Stimulated activated CD4-positive, alpha-beta T cell treated with anti-CD3 and anti-CD28 coated beads, Interleukin-4, amount 100 ng/mL, for 1 hour (primary cell): Measurements from ENCODE around the gene SPATC1L.
"Not testable (repeated sequence)": the region's sequence is repeated elsewhere in the genome, so short reads cannot be mapped to it uniquely, and the experiment has no call there.

Experiments
- DNase-seq: peaks from one replicate; pipeline ENCODE4 v3.0.0-alpha.2; 2020

The SPATC1L gene

DNA sequence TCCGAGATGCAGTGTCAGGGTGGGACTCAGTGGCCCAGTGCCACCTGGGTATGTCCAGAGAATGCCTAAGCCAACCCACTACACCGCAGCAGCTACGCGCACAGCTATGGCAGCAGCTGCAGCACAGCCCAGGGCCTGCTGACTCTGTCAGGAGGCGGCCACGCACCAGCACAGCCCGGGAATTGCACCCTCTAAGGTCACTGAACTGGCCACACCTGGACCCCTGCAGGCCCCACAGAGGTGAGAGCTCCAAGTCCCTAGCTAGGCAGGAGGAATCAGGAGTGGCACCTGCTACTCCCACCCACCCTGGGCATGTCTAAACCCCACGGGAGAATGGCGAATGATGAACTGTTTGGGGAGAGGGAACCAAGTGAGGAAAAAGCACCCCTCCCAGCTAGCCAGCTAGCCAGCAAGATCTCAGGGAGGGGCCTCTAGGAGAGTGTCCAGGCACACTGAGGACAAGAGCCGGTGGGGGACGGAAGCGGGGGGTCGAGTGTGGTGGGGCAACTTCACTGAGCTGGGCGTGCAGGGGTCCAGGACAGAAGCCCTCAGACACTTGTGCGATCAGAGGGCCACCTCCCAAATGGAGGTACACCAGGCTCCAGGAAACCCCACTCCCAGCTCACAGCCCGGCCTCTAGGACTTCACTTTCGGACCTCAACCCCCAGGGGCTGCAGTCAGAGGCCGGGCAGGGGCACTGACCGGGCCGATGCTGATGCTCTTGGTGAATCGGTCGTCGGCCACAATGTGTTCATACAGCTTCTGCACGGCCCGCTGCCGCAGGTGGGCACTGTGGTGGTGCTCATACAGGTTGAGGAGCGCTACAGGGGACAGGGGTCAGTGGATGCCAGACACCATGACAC, 30.4 kb upstream of the SPATC1L start:
- DNase-seq = no peak

DNA sequence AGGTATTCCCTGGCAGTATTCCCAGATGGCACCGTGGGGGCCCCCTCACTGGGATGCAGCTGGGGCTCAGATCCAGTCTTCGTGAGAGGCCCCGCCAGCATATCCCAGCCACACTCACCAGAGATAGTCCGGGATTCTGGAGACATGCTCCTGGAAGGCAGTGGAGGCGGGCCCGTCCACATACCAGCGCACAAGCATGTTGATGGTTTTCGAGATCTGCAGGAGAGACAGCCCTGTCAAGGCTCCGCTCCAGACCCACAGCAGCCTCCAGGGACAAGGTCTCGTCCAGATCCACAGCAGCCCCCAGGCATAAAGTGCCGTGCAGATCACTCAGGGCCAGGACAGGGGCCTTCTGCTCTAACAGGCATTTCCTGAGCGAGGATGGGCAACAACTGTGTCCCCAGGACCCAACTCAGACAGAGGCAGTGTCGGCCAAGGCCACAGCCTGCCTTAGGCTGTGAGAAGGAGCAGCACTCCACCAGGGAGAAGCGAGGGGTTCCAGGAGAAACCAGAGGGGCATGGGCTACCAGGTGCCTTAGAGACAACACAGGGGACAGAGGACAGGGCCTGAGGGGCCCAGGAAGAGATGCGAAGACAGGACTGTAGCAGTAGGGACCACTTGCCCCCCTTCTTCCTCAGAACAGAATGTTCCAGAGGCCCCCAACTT, 29.5 kb upstream of the SPATC1L start:
- no peak for DNase-seq

DNA sequence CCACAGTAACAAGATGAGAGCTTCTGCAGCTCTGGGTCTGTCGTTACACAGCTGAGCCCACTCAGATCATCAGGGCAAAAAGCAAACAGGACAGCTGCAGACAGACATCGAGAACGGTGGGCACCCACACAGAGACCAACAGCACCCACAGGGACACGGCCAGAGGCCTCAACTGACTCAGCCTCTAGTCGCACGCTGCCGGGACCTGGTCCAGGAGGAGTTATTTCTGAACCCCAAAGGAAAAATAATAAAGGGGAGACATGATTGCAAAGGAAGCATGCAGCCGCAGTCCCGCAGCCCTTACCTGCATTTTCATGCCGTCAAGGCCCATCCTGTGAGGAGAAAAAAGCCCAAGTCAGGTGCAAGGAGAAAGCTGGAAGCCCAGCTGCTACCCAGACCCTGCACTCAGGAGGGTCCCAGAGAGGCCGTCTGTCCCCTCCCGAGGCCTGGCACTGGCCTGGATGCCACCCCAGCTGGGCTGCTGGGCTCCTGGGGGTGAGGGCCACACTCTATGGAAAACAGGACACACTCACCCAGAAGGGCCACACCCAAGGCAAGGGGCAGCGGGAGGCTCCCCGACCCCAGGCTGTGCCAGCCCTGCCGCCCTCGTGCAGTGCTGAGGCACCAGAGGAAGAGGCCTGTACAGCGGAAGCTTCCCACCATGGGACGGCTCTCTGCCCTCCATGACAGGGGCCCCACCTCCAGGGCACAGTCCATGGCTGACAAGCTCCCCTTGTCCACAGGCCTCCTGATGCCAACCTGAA, 28.6 kb upstream of the SPATC1L start:
- no peak for DNase-seq

DNA sequence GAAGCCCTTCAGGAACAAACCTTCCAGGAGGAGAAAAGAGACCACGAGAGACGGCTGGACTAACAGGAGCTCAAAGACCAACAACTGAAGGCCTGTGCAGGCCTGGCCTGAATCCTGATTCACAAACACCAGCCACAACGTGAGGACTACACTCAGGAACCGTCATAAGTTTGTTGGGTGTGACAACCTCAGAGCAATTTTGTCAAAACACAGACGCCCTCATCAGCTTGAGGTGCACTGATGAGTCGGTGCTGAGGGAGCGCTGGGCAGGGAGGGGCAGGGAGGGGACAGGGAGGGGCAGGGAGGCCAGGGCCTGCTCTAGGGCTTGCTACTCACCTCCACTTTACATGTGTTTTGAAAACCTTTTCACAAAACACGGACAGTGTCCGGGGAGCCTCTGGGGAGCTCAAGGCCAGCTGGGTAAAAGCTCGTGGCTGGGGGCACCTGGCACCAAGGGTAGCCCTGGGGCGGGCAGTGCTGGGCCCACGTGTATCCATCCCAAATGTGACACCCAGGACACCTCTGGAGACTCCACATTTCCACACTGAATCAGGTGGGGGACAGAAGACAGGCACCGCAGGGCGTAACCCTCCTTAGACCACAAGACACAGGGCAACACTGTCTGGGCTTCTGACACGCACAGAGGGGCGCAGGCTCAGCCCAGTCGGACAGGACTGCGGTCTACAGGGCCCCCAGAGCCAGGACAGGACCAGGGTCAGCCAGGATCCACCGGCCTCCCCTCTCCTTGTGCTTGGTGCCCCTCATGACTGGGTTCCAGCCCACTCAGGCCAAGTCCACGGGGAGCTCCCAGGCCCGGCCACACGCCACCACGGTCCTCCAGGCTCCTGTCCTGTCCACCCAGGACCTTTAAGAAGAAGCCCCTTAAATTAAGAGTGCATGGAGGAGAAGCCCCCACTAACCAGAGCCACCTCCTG, 27.8 kb upstream of the SPATC1L start:
- DNase-seq = no peak

DNA sequence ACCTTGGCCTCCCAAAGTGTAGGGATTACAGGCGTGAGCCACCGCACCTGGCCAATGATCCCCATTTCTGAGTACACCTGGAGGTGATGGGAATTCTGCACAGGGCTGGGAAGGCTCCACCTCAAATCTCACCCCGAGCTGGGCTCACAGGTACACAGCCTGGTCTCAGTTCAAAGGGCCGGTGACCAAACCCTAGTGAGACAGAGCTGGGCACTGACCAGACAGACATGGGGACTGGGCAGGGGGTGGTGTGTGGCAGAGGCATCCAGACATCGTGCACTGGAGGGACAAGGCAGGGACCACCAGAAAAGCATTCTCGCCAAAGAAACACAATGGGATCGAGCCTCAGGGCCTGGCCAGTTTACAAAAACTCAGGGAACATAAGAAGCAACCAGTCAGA, 27.1 kb upstream of the SPATC1L start:
- no peak for DNase-seq

DNA sequence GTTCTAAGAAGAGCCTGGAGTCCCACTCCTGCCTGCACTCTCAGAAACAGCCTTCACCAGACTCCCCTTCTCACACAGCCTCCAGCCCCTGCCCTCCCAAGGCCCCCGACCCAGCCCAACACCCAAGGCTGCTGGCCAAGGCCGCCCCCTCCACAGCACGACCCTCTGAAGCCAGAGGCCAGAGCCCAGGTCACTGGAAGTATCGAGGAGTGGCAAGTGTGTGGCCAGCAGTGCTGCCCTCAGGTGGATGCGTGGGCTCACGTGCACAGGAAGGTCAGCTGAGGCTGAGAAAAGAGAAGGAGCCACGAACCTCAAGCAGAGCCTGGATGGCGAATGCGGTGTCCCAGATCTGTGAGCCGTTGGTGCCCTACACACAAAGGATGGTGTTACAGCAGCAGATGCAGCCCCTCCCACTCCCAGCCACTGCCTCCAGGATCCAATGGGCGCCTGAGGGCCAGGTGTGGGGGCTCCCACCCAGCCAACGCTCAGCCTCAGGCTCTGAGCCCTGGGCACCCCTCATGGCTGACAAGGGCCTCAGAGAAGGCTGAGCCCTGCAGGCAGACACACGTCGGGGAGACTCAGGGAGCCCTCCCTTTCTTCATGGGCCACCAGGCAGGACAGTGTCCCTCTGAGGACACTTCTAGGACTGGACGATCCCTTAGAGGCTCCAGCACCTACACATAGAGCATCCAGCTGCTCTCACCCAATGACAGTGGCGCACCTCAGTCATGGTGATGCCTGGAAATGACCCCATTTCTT, 26.3 kb upstream of the SPATC1L start:
- no peak for DNase-seq

DNA sequence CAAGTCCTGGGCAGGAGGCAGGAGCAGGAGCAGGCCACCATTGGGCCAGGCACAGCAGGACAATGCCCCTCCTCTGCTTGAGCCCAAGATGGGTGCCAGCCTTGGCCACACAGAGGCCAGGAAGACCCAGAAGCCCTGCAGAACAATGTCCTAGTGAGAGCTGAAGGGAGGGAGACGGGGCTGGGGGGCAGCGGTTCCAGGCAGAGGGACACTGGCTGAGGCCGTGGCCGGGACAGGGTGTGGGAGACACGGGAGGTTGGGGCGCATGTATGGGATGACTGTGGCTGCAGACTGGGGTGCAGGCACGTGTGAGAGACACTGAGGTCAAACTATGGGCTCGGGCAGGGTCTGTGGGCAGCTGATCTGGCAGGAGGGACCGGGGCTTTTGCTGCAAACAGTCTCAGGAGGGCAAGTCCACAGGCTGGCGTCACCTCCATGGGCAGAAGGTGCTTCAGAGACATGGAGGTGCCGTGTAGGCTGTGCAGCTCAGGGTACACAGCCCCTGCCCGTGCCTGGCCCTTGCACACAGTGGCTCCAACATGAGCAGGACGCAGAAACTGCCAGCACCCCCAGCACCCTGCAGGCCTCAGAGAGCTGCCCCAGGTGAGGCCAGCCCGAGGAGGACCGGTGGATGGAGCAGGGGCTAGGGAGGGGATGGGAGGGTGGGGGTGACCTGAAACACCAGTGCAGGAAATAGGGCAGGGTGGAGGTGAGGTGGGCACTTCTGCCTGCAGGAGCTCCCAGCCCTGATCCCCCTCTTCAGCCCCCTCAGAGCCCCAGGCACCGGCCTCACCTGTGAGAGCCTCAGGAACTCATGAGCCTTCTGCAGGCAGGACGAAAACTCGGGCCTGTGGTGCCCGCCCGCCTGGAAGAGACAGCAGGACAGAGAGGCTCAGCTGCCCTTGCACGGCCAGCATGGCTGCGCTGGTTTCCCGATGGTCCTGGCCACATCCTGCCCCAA, 24.8 kb upstream of the SPATC1L start:
- no peak for DNase-seq

DNA sequence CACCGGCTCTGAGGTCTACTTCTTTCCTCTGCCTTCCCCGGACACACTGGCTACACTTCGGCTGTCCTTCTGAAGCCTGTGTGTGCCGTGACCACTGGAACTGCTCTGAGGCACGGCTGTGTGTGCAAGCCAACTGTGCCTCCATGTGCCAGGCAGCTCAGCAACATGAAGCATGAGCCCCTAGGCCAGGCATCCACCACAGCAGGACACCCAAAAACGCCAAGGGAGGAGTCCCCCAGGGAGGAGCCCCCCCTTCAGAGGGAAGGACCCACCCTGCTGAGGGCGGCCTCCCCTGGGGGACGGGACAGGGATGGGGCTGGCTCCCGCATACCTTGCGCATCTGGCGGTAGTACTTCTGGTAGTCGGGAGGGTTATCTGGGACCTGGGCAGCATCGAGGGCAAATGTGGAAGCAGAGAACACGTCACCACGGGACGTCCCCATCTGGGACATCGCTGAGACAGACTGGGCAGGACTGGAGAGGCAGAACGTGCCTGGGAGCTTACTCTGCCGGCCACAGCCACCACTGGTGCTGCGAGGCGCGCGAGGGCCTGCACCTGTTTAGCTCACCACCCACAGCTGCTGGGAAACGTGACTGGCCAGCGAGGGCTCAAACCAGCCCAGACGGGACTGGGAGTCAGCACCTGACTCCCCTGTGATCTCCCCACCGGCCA, 23.8 kb upstream of the SPATC1L start:
- no peak for DNase-seq

DNA sequence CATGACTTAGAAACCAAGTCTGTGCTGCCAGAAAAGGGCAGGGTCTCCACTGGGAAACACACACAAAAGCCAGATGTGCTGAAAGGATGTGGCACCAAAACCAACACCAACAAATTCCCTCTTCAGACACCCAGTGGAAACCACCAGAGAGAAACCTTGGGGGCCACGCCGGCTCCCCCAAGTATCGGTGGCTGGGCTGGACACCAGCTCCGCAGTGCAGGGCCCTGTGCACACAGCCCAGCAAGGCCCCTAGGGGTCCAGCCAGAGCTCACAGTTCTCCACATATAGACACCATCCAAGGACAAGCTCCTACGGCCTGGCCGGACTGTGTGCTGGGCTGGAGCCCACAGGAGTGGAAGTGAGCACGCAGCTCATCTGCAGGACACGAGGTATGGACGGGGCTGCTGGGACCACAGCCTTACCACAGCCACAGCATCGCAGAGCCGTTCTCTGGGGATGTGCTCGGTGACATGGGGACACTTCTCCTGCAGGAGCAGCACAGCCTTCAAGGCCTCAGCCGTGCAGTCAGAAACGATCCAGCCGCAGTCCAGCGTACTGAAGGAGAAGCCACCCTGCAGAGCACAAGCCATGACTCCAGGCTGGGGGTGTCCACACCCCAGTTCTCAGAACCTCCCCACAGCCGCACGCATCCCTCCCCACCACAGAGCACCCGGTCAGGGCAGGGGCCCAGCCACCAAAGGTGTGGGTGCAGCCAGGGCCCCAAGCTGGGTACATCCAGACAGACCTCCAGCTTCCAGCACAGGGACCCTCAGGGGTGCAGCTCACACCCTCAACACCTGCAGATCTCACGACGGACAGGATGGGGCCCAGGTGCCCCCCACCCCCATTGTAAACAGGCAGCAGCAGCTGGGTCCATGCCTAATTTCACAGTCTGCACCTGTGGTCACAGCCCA, 23.0 kb upstream of the SPATC1L start:
- no peak for DNase-seq

DNA sequence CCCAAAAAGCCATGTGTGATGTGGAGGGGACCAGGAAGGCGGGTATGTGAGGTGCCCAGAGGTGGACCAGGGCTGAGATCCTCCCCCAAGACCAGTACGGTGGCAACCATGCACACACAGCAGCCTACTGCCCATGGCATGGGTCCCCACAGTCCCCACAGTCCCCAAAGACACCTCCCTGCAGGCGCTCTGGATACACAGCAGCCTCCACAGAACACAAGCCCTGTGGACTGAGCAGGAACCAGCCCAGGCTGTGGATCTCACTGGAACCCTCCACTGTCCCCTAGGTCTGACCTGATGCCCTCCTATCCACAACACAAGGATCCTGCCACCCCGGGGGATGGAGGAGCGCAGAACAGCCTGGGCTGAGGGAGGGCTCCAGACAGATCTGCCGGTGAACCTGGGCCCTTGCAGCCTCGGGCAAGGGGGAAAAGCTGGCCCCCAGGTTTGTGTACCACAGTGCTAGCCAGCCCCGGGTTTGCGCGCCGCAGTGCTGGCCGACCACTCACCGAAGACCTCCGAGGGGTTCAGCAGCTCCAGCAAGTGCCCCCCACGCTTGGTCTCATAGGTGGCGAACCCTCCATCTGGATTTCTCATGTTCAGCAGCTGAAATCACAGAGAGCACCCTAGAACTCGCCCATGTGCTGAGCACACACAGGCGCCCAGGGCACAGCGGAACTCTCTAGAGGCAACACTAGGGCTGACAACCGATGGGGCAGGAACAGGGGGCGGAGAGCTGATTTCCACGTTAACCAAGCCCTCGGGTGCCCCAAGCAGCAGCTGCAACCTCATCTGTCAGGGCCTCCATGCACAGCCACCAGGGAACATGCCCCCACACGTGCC, 22.1 kb upstream of the SPATC1L start:
- DNase-seq = no peak

DNA sequence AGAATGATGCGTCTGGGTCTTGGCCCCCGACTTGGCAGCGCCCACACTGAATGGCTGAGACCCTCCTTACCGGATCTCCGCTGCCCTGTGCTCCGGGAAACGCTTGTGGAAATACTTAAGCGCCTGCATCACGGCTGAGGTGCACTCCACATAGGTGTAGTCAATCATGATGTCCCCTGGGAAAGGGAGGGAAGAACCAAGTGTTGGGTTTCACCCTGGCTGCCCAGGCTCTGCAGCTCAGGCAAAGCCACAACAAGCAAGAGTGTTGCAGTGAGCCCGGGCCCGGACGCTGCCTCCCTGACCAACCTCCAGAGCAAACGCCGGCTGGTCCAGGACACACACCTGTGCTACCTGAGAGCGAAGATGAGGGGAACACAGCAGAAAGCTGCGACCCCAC, 21.5 kb upstream of the SPATC1L start:
- DNase-seq = no peak

DNA sequence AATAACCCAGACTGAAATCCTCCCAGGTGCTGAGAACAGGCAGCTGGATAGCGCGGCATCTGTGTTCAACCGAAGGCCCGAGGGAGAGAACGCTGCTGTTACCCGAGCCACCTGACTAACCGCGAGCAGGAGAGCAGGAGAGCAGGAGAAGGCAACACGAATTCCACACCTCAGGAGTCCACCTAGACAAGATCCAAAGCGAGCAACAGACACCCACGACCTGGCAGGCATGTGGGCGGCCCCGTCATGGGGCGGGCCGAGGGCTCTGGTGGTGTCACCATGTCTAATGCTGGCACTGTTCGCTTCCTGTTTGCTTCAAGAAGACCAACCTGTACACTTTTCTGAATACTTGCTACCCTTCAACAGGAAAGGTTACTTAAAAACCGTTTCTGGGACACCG, 20.9 kb upstream of the SPATC1L start:
- no peak for DNase-seq

DNA sequence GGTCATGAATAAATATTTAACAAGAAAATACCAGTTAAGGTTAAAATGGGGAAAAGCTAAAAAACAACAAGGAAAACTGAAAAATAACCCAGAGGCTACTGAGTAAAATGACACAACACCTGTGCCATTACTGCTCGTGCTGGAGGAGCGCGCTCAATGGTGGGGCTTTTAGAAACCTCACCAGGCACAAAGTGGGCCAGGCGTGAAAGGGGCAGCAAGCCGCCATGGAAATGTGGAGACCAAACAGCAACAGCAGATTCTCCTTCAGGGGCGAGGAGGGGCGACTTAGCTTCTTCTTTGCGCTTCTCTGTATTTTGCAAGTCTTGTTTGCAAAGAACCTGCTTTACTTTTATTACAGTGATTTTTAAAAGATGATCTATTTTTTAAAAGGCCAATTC, 18.9 kb upstream of the SPATC1L start:
- DNase-seq = no peak

DNA sequence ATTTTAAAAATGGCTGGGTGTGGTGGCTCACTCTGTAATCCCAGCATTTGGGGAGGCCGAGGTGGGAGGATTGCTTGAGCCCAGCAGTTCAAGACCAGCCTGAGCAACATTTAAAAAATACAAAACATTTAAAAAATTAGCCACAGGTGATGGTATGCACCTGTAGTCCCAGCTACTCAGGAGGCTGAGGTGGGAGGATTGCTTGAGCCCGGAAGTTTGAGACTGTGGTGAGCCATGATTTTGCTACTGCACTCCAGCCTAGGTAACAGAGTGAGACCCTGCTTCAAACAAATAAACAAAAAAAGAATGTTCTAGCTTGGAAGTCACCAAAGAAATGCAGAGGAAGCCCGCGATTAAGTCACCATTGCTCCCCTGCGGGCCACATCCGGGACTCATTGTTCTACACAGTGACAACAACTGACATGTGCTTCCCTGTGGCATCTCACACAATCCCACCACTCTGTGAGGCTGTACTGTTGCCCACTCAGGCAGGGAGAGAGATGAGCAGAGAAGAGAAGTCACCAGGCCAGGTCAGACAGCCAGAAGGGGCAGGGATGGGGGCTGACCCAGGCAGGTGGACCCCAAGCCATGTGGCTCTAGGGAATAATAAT, 18.4 kb upstream of the SPATC1L start:
- DNase-seq = no peak

DNA sequence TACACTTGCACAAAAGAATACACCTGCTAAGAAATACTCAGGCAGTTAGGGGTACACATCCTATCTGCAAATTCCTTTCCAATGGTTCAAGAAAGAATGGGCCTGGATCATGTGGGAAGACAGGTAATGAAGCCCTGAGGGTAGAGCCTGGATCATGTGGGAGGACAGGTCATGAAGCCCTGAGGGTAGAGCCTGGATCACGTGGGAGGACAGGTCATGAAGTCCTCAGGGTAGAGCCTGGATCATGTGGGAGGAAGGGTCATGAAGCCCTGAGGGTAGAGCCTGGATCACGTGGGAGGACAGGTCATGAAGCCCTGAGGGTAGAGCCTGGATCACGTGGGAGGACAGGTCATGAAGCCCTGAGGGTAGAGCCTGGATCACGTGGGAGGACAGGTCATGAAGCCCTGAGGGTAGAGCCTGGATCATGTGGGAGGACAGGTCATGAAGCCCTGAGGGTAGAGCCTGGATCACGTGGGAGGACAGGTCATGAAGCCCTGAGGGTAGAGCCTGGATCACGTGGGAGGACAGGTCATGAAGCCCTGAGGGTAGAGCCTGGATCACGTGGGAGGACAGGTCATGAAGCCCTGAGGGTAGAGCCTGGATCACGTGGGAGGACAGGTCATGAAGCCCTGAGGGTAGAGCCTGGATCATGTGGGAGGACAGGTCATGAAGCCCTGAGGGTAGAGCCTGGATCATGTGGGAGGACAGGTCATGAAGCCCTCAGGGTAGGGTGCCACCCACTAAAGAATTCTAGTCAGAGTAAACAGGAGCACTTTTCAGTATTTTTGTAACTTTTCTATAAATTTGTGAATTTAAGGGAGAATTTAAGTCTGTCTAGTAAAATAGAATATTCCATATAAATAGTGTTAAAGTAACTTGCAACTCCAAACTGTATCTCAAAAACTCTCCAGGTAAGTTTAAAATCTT, 16.9 kb upstream of the SPATC1L start:
- DNase-seq = not testable (repeated sequence)
